ENCODE results near the gene TXNDC17. TPM values are rescaled to one million over a fixed set of nuclear protein-coding genes. Genes with fewer than 3 reads are reported as not detected.

The TXNDC17 gene
- total RNA-seq, 1 experiment from 2014 or later = 151 TPM

- DNase-seq (ENCODE audit: low spot score) (no peak), ATAC-seq (no peak)
- TF ChIP-seq MYBL2 (CRISPR knock-in tag; IDR thresholded peaks at IDR 0.05) (no peak), ZNF232 (CRISPR knock-in tag; IDR thresholded peaks at IDR 0.05) (no peak), ZNF396 (CRISPR knock-in tag; IDR thresholded peaks at IDR 0.05; ENCODE audit: borderline replicate concordance) (no peak), TP53 (CRISPR knock-in tag; IDR thresholded peaks at IDR 0.05) (no peak), GABPB1 (CRISPR knock-in tag; IDR thresholded peaks at IDR 0.05) (no peak), E2F5 (CRISPR knock-in tag; IDR thresholded peaks at IDR 0.05) (no peak)
- no peak overlapping the region for H3K27ac Mint-ChIP-seq
- H3K36me3 Mint-ChIP-seq = peaks cover 42% of the 10 kb centered on the region
- H3K9me3 Mint-ChIP-seq = no peaks in the 10 kb centered on the region
- ChIA-PET POLR2A (interaction anchor here (0.7 kb wide), 1 partner anchor 171 kb away, joined by 6 read pairs; the partner anchor contains the start of gene FBXO39), CTCF (no interaction called here)
- H3K27me3 Mint-ChIP-seq (ENCODE audit: low read depth) = no peaks in the 10 kb centered on the region
- H3K4me3 Mint-ChIP-seq = no peak overlapping the region
- H3K4me1 Mint-ChIP-seq = no peaks in the 10 kb centered on the region
These were observed 35.7 kb upstream of the TXNDC17 start for GRCh38 chr17:6605142-6605541.

- H3K36me3 Mint-ChIP-seq = peaks cover 47% of the 10 kb centered on the region
- no peak overlapping the region for H3K4me3 Mint-ChIP-seq
- TF ChIP-seq TEAD4 (CRISPR knock-in tag; IDR thresholded peaks at IDR 0.05) = no peak
- TF ChIP-seq GRHL2 (CRISPR knock-in tag; IDR thresholded peaks at IDR 0.05; ENCODE audit: insufficient replicate concordance, severe bottlenecking) = no peak
- TF ChIP-seq JAZF1 (CRISPR knock-in tag; IDR thresholded peaks at IDR 0.05) = no peak
- TF ChIP-seq ZNF423 (CRISPR knock-in tag; IDR thresholded peaks at IDR 0.05) = no peak
- no peak for TF ChIP-seq ARID4B (CRISPR knock-in tag; IDR thresholded peaks at IDR 0.05; ENCODE audit: borderline replicate concordance)
- no peak for TF ChIP-seq CTCF (IDR thresholded peaks at IDR 0.05)
- no peak for TF ChIP-seq ZNF232 (CRISPR knock-in tag; IDR thresholded peaks at IDR 0.05)
- TF ChIP-seq ZNF121 (CRISPR knock-in tag; IDR thresholded peaks at IDR 0.05) = no peak
- TF ChIP-seq ZNF416 (CRISPR knock-in tag; IDR thresholded peaks at IDR 0.05) = no peak
- no peak for TF ChIP-seq TP53 (CRISPR knock-in tag; IDR thresholded peaks at IDR 0.05)
- TF ChIP-seq E2F5 (CRISPR knock-in tag; IDR thresholded peaks at IDR 0.05) = no peak
- no peak for TF ChIP-seq ZNF138 (CRISPR knock-in tag; conservative IDR thresholded peaks at IDR 0.05)
- TF ChIP-seq EMX1 (CRISPR knock-in tag; IDR thresholded peaks at IDR 0.05) = no peak
- no peak for TF ChIP-seq CDX4 (CRISPR knock-in tag; IDR thresholded peaks at IDR 0.05; ENCODE audit: borderline replicate concordance)
- no peak for TF ChIP-seq SP1 (CRISPR knock-in tag; conservative IDR thresholded peaks at IDR 0.05)
- TF ChIP-seq CREB1 (CRISPR knock-in tag; IDR thresholded peaks at IDR 0.05) = no peak
- TF ChIP-seq NR3C1 (CRISPR knock-in tag; conservative IDR thresholded peaks at IDR 0.05; ENCODE audit: low read depth) = no peak
- H3K9me3 Mint-ChIP-seq = no peaks in the 10 kb centered on the region
- no peaks in the 10 kb centered on the region for H3K27me3 Mint-ChIP-seq (ENCODE audit: low read depth)
- no peaks in the 10 kb centered on the region for H3K4me1 Mint-ChIP-seq
- DNase-seq (ENCODE audit: low spot score) (no peak), ATAC-seq (no peak)
- no peak overlapping the region for H3K27ac Mint-ChIP-seq
- CTCF ChIA-PET = interaction anchor here (0.6 kb wide), 1 partner anchor 46 kb away, joined by 3 read pairs; no protein-coding TSS in a partner anchor
- POLR2A ChIA-PET = no interaction called here
These were observed 32.5 kb upstream of the TXNDC17 start for GRCh38 chr17:6608321-6608720.
